HG03095 (cell line): ENCODE measurements around the gene CACNA1C.
"Not testable (repeated sequence)": the region's sequence is repeated elsewhere in the genome, so short reads cannot be mapped to it uniquely, and the experiment has no call there.

Experiments used
- ATAC-seq: cut with Tn5 transposase; IDR thresholded peaks from one replicate; pipeline ENCODE4 v1.9.1; 2021; ENCODE audit warnings: moderate library complexity; ENCODE audit not compliant: unreplicated experiment

Gene CACNA1C

GRCh38 chr12:2074792-2075191 lies 22.0 kb downstream of the CACNA1C start:
- no peak for ATAC-seq

- ATAC-seq, result no peak
Measured at GRCh38 chr12:2075508-2076195, 22.9 kb downstream of the CACNA1C start.

GRCh38 chr12:2076196-2076570 lies 23.4 kb downstream of the CACNA1C start:
- ATAC-seq, result no peak

- ATAC-seq, result no peak
Measured at GRCh38 chr12:2076728-2077127, 23.9 kb downstream of the CACNA1C start.

GRCh38 chr12:2080604-2081003 lies 27.8 kb downstream of the CACNA1C start:
- ATAC-seq, result no peak

GRCh38 chr12:2082321-2082720 lies 29.5 kb downstream of the CACNA1C start:
- no peak for ATAC-seq

- no peak for ATAC-seq
Measured at GRCh38 chr12:2083008-2083407, 30.2 kb downstream of the CACNA1C start.

- no peak for ATAC-seq
Measured at GRCh38 chr12:2083561-2083960, 30.8 kb downstream of the CACNA1C start.

- ATAC-seq, result no peak
Measured at GRCh38 chr12:2084553-2085296, 31.9 kb downstream of the CACNA1C start.

- no peak for ATAC-seq
Measured at GRCh38 chr12:2092354-2092753, 39.6 kb downstream of the CACNA1C start.

- ATAC-seq, result no peak
Measured at GRCh38 chr12:2092890-2093289, 40.1 kb downstream of the CACNA1C start.

- no peak for ATAC-seq
Measured at GRCh38 chr12:2094597-2094996, 41.8 kb downstream of the CACNA1C start.

- ATAC-seq, result no peak
Measured at GRCh38 chr12:2095878-2096277, 43.1 kb downstream of the CACNA1C start.

GRCh38 chr12:2097617-2098016 lies 44.8 kb downstream of the CACNA1C start:
- ATAC-seq, result no peak

- no peak for ATAC-seq
Measured at GRCh38 chr12:2098852-2099251, 46.1 kb downstream of the CACNA1C start.

GRCh38 chr12:2099595-2099994 lies 46.8 kb downstream of the CACNA1C start:
- ATAC-seq, result no peak

- ATAC-seq, result no peak
Measured at GRCh38 chr12:2101359-2101758, 48.6 kb downstream of the CACNA1C start.

- ATAC-seq, result no peak
Measured at GRCh38 chr12:2101771-2102170, 49.0 kb downstream of the CACNA1C start.

GRCh38 chr12:2102736-2103135 lies 49.9 kb downstream of the CACNA1C start:
- ATAC-seq, result not testable (repeated sequence)

GRCh38 chr12:2105387-2105786 lies 52.6 kb downstream of the CACNA1C start:
- ATAC-seq, result not testable (repeated sequence)

- no peak for ATAC-seq
Measured at GRCh38 chr12:2108166-2108565, 55.4 kb downstream of the CACNA1C start.

GRCh38 chr12:2108975-2109671 lies 56.3 kb downstream of the CACNA1C start:
- no peak for ATAC-seq
